ENCODE data around the gene FOXP2. TPM values are rescaled to one million over a fixed set of nuclear protein-coding genes. Genes with fewer than 3 reads are reported as not detected.

The FOXP2 gene
- total RNA-seq, 2 donors from 2014 or later, result 13.3 to 14.9 TPM

DNA sequence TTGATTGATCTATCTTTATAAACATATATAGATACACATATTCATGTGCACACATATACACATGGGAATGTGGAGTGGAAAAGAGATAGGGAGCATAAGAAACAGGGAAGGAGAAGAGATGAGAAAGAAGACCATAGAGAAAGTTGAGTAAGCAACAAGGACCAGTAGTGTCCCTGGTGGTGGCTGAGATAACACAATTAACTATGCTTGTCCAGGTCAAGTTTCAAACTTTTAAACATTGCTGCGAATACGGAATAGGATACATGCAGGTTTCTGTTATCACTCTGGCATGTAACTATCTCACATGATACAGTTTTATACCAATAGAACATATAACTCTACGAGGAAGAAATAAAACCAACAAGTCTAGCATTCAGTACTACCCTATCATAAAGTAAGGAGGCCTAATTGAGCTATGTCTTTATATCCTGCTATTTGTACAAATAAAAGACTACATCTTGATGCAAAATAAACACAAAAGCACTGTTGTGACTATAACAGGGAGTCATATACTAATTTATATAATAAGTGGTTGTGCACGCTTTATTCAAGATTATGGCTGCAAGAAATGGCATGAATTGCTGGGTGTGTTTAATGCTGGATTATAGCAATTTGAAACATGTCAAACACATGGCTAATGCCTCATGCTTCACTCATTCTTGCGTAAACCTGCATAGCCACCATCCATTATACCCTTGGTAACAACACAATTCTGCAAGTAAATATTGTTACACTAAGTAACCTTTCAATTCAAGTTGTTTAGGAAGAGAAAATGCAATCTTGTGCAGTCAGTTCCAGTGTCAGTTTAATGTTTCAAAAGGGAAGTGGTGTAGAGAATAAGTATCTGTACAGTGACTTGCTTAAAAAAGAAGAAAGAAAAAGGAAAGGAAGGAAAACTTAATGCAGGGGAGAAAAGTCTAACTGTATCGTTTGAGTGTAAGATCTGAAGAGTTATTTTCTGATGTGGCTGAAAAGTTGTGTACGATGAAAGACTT, 8.2 kb downstream of the FOXP2 start:
- peaks cover 9% of the 10 kb centered on the region for H3K4me1 Mint-ChIP-seq
- 83 to 89% methylated on average over 4 to 7 of the region's 7 CpGs for WGBS, 2 experiments (ENCODE audit: insufficient coverage in 1 of 2, insufficient read length in 1 of 2)
- TF ChIP-seq, protein P1, sequence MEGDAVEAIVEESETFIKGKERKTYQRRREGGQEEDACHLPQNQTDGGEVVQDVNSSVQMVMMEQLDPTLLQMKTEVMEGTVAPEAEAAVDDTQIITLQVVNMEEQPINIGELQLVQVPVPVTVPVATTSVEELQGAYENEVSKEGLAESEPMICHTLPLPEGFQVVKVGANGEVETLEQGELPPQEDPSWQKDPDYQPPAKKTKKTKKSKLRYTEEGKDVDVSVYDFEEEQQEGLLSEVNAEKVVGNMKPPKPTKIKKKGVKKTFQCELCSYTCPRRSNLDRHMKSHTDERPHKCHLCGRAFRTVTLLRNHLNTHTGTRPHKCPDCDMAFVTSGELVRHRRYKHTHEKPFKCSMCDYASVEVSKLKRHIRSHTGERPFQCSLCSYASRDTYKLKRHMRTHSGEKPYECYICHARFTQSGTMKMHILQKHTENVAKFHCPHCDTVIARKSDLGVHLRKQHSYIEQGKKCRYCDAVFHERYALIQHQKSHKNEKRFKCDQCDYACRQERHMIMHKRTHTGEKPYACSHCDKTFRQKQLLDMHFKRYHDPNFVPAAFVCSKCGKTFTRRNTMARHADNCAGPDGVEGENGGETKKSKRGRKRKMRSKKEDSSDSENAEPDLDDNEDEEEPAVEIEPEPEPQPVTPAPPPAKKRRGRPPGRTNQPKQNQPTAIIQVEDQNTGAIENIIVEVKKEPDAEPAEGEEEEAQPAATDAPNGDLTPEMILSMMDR (conservative IDR thresholded peaks at IDR 0.05), result peak; percentile 76

DNA sequence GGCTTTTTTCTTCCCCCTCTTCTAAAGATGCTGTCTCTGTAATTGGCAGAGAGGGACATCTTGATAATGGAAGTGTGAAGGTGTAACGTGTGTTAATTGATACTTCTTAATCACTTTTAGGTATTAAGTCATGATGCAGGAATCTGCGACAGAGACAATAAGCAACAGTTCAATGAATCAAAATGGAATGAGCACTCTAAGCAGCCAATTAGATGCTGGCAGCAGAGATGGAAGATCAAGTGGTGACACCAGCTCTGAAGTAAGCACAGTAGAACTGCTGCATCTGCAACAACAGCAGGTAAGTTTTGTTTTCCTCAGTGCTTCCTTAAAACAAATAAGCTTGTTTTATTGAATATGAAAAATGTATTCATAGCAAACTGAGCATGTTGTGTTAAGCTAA, 11.8 kb downstream of the FOXP2 start:
- no peak overlapping the region for H3K27ac Mint-ChIP-seq
- 79% methylated on average over 2 of the region's 2 CpGs for WGBS, 2 experiments (ENCODE audit: insufficient coverage in 1 of 2, insufficient read length in 1 of 2)

More for the DNA sequence above, 8.2 kb downstream of the FOXP2 start:
- Mint-ChIP-seq H3K27ac (no peak overlapping the region), H3K4me3 (no peak overlapping the region), H3K9me3 (no peaks in the 10 kb centered on the region), H3K36me3 (ENCODE audit: low read depth) (no peaks in the 10 kb centered on the region), H3K27me3 (ENCODE audit: insufficient read depth) (no peaks in the 10 kb centered on the region)
- H3K4me1 ChIP-seq (ENCODE audit: control insufficient read depth, insufficient read depth, low read length), result no peaks in the 10 kb centered on the region
- peak overlapping the region; percentile 8 for H3K27ac ChIP-seq (ENCODE audit: low read depth, low read length)
- no peaks in the 10 kb centered on the region for H3K36me3 ChIP-seq (ENCODE audit: control insufficient read depth, insufficient read depth, low read length)
- no peaks in the 10 kb centered on the region for H3K9me3 ChIP-seq (ENCODE audit: control insufficient read depth, low read length)
- no peak overlapping the region for H3K4me3 ChIP-seq (ENCODE audit: low read length)
- H3K9ac ChIP-seq (ENCODE audit: extremely low read depth, low read length, poor library complexity, severe bottlenecking), result no peak overlapping the region
- no peaks in the 10 kb centered on the region for H3K27me3 ChIP-seq (ENCODE audit: control insufficient read depth, insufficient read depth, low read length, poor library complexity, severe bottlenecking)
- DNase-seq, result no peak

DNA sequence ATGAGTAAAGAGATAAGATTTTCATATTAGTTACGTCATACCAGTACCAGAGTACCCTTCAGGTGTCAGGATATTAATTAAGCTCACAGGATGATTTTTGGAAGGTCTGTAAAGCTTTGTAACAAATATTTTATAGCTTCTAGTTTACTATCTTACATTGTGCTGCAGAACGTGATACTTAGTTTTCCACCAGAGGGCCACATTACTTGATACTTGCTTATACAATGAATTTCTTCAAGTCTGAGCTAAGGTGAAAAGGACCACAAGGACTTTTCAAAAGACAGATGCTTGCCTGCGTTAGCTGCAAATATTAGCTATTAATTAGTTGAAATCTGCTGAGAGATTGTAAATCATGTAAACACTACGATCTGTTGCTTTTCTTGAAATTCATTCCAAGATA, 12.2 kb downstream of the FOXP2 start:
- H3K9ac ChIP-seq (ENCODE audit: extremely low read depth, low read length, poor library complexity, severe bottlenecking), result no peak overlapping the region
- Mint-ChIP-seq H3K9me3 (no peaks in the 10 kb centered on the region), H3K27ac (no peak overlapping the region), H3K4me1 (peaks cover 6% of the 10 kb centered on the region), H3K36me3 (ENCODE audit: low read depth) (no peaks in the 10 kb centered on the region), H3K27me3 (ENCODE audit: insufficient read depth) (no peaks in the 10 kb centered on the region), H3K4me3 (no peak overlapping the region)
- TF ChIP-seq, protein P1 (conservative IDR thresholded peaks at IDR 0.05), result peak; percentile 73
- 57 to 86% methylated on average over 1 to 4 of the region's 4 CpGs for WGBS, 2 experiments (ENCODE audit: insufficient coverage in 1 of 2, insufficient read length in 1 of 2)
- no peaks in the 10 kb centered on the region for H3K27me3 ChIP-seq (ENCODE audit: control insufficient read depth, insufficient read depth, low read length, poor library complexity, severe bottlenecking)
- H3K4me3 ChIP-seq (ENCODE audit: low read length), result no peak overlapping the region
- no peaks in the 10 kb centered on the region for H3K36me3 ChIP-seq (ENCODE audit: control insufficient read depth, insufficient read depth, low read length)
- no peak overlapping the region for H3K27ac ChIP-seq (ENCODE audit: low read depth, low read length)
- H3K4me1 ChIP-seq (ENCODE audit: control insufficient read depth, insufficient read depth, low read length), result no peaks in the 10 kb centered on the region
- H3K9me3 ChIP-seq (ENCODE audit: control insufficient read depth, low read length), result no peaks in the 10 kb centered on the region
- no peak for DNase-seq

More for the DNA sequence above, 11.8 kb downstream of the FOXP2 start:
- Histone ChIP-seq H3K9me3 (ENCODE audit: control insufficient read depth, low read length) (no peaks in the 10 kb centered on the region), H3K27ac (ENCODE audit: low read depth, low read length) (no peak overlapping the region), H3K27me3 (ENCODE audit: control insufficient read depth, insufficient read depth, low read length, poor library complexity, severe bottlenecking) (no peaks in the 10 kb centered on the region), H3K36me3 (ENCODE audit: control insufficient read depth, insufficient read depth, low read length) (no peaks in the 10 kb centered on the region), H3K4me3 (ENCODE audit: low read length) (no peak overlapping the region), H3K4me1 (ENCODE audit: control insufficient read depth, insufficient read depth, low read length) (no peaks in the 10 kb centered on the region), H3K9ac (ENCODE audit: extremely low read depth, low read length, poor library complexity, severe bottlenecking) (no peak overlapping the region)
- H3K4me1 Mint-ChIP-seq, result peaks cover 5% of the 10 kb centered on the region
- H3K27me3 Mint-ChIP-seq (ENCODE audit: insufficient read depth), result no peaks in the 10 kb centered on the region
- no peak for DNase-seq
- TF ChIP-seq, protein P1 (conservative IDR thresholded peaks at IDR 0.05), result no peak
- no peaks in the 10 kb centered on the region for H3K36me3 Mint-ChIP-seq (ENCODE audit: low read depth)
- no peaks in the 10 kb centered on the region for H3K9me3 Mint-ChIP-seq
- H3K4me3 Mint-ChIP-seq, result no peak overlapping the region

Measured in endodermal cell (in vitro differentiated cells).